K562 (cell line): Measurements from ENCODE around the gene EGR1. TPM values are rescaled to one million over a fixed set of nuclear protein-coding genes. Genes with fewer than 3 reads are reported as not detected.

Experiments
- CTBP1 ChIP-seq: fragments of 450-650 bp; IDR thresholded peaks from 2 replicates; pipeline ENCODE4 v1.6.1; 2016; ENCODE audit warnings: borderline replicate concordance
- FOXK1 ChIP-seq: sonication (generic); formaldehyde crosslinking; IDR thresholded peaks from 2 replicates; pipeline ENCODE4 v1.8.0; 2022; ENCODE audit warnings: missing genetic modification reagents, mild to moderate bottlenecking, borderline replicate concordance
- HMG20B ChIP-seq: fragments of 250-450 bp; sonication (Bioruptor Pico); IDR thresholded peaks from 2 replicates; pipeline ENCODE4 v1.5.0; 2021; ENCODE audit warnings: mild to moderate bottlenecking
- KDM4B ChIP-seq, 2 experiments: fragments of 450-650 bp in 1 of 2; sonication (generic) in 1 of 2; IDR thresholded peaks; 2 replicates each; pipeline ENCODE4 v1.6.1; 2016 to 2017; ENCODE audit warnings: borderline replicate concordance in 2 of 2, antibody characterized with exemption in 1 of 2, low read depth in 1 of 2, mild to moderate bottlenecking in 1 of 2
- KDM5B ChIP-seq: fragments of 200-600 bp; sonication (generic); IDR thresholded peaks from 2 replicates; pipeline ENCODE4 v1.6.1; 2012; ENCODE audit warnings: low read depth, mild to moderate bottlenecking, moderate library complexity, low read length, control low read depth, inconsistent platforms; ENCODE audit not compliant: insufficient replicate concordance
- MCM5 ChIP-seq: fragments of 450-650 bp; IDR thresholded peaks from 2 replicates; pipeline ENCODE4 v1.6.1; 2016; ENCODE audit warnings: low read depth
- NBN ChIP-seq: fragments of 450-650 bp; IDR thresholded peaks from 2 replicates; pipeline ENCODE4 v1.6.1; 2016; ENCODE audit warnings: low read depth, mild to moderate bottlenecking
- NELFE ChIP-seq: IDR thresholded peaks from 2 replicates; pipeline ENCODE4 v1.6.1; 2011; ENCODE audit warnings: mild to moderate bottlenecking; ENCODE audit not compliant: insufficient read depth, insufficient read length
- RBFOX2 ChIP-seq: fragments of 200-400 bp; formaldehyde crosslinking; IDR thresholded peaks from 2 replicates; pipeline ENCODE4 v1.6.1; 2017; ENCODE audit warnings: low read depth, mild to moderate bottlenecking, low read length, moderate library complexity
- SMAD2 ChIP-seq: fragments of 150-350 bp; IDR thresholded peaks from 2 replicates; pipeline ENCODE4 v1.6.1; 2014; ENCODE audit warnings: low read depth, mild to moderate bottlenecking, low read length
- SREBF1 ChIP-seq: fragments of 150-350 bp; IDR thresholded peaks from 2 replicates; pipeline ENCODE4 v1.6.1; 2014; ENCODE audit warnings: antibody characterized with exemption, low read depth, low read length, borderline replicate concordance
- TARDBP ChIP-seq: fragments of 450-650 bp; IDR thresholded peaks from 2 replicates; pipeline ENCODE4 v1.6.1; 2016
- TEAD1 ChIP-seq, 2 experiments: fragments of 450-650 bp in 1 of 2; sonication (generic) in 1 of 2; formaldehyde crosslinking; IDR thresholded peaks; 2 replicates each; pipeline versions ENCODE4 v1.4.0 to v1.8.0; 2020 to 2022; ENCODE audit warnings: mild to moderate bottlenecking in 2 of 2, missing genetic modification reagents in 1 of 2
- TOE1 ChIP-seq, 2 experiments: fragments of 450-650 bp in 1 of 2; sonication (generic) in 1 of 2; formaldehyde crosslinking in 1 of 2; IDR thresholded peaks; 2 replicates each; pipeline versions ENCODE4 v1.7.1 to v1.8.0; 2016 to 2022; ENCODE audit warnings: borderline replicate concordance in 2 of 2, mild to moderate bottlenecking in 2 of 2, antibody characterized with exemption in 1 of 2, inconsistent platforms in 1 of 2, low read depth in 1 of 2, missing genetic modification reagents in 1 of 2, moderate library complexity in 1 of 2
- ZBTB7A ChIP-seq: IDR thresholded peaks from 2 replicates; pipeline ENCODE4 v1.6.1; 2011; ENCODE audit warnings: low read depth, mild to moderate bottlenecking, low read length, moderate library complexity, borderline replicate concordance; ENCODE audit not compliant: control insufficient read depth
- ZKSCAN3 ChIP-seq: fragments of 250-450 bp; sonication (Bioruptor Pico); IDR thresholded peaks from 2 replicates; pipeline ENCODE4 v1.4.0; 2020
- ZNF408 ChIP-seq: fragments of 250-450 bp; sonication (Bioruptor Pico); IDR thresholded peaks from 2 replicates; pipeline ENCODE4 v1.4.0; 2020; ENCODE audit warnings: low read depth, mild to moderate bottlenecking, moderate library complexity
- polyA plus RNA-seq, 8 experiments: library from polyadenylated mRNA; depleted of rRNA in 4 of 8; stranded (reverse) in 5 of 8; unstranded in 3 of 8; fragments of >200 nt; fragmentation: Nextera tagmentation in 2 of 8; fragmentation: Illumina TruSeq in 1 of 8; extraction: Ambion mirVana in 2 of 8; extraction: Trizol in 1 of 8; gene quantifications; 2 replicates each; pipeline versions ENCODE4 v1.2.1 to v1.2.3, GENCODE V29; 2011 to 2014; ENCODE audit warnings: inconsistent platforms in 1 of 8, missing spikeins in 1 of 8
- total RNA-seq, 7 experiments: library from RNA; depleted of rRNA in 6 of 7; stranded (reverse); fragments of >200 nt in 6 of 7; fragmentation: Illumina TruSeq in 2 of 7; extraction: Trizol in 2 of 7; gene quantifications; 2 replicates each; pipeline versions ENCODE4 v1.2.1 to v1.2.3, GENCODE V29; 2011 to 2021; ENCODE audit warnings: low replicate concordance in 1 of 7
- TF ChIP-seq, protein P1 (sequence below): sonication (generic); formaldehyde crosslinking; IDR thresholded peaks from 2 replicates; pipeline ENCODE4 v1.8.0; 2023; ENCODE audit warnings: mild to moderate bottlenecking, missing genetic modification reagents
- TF ChIP-seq, protein P2 (sequence below): sonication (generic); formaldehyde crosslinking; IDR thresholded peaks from 2 replicates; pipeline ENCODE4 v1.8.1; 2023; ENCODE audit warnings: mild to moderate bottlenecking, missing genetic modification reagents

The EGR1 gene
- total and polyA plus RNA-seq, 9 of the 15 experiments (the other 6 are each of a cell fraction or from before 2014, with no cell fraction given), result 1.3 to 132 (median 21.5) TPM

DNA sequence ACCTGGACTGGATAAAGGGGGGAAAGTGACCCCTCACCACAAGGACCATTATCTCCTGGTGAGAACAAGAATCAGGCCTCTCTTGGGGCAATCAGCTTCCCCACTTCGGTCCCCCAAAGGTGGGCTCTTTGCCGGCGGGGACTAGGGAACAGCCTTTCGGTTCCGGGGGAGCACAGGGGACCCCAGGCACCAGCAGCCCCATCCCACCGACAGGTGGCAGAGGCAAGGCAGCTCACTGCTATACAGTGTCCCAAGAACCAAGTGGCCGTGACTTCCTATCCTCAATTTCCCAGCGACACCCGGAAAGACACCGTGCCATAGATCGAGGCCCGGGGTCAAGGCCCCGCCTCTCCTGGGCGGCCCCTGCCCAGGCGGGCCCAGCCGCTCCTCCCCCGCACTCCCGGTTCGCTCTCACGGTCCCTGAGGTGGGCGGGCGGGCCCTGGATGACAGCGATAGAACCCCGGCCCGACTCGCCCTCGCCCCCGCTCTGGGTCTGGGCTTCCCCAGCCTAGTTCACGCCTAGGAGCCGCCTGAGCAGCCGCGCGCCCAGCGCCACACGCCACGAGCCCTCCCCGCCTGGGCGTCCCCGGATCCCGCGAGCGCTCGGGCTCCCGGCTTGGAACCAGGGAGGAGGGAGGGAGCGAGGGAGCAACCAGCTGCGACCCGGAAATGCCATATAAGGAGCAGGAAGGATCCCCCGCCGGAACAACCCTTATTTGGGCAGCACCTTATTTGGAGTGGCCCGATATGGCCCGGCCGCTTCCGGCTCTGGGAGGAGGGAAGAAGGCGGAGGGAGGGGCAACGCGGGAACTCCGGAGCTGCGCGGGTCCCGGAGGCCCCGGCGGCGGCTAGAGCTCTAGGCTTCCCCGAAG lies 655 bp upstream of the EGR1 start (continued):
- 0 out of 2 replicates have a peak, but pooled peaks have one; percentile 33 for TF ChIP-seq SREBF1
- TF ChIP-seq MCM5, result no peak
- TF ChIP-seq HMG20B (CRISPR knock-in tag), result no peak
- 0 out of 2 replicates have a peak, but pooled peaks have one; percentile 46 for TF ChIP-seq FOXK1
- no peak for TF ChIP-seq TARDBP
- TF ChIP-seq SMAD2, result no peak
- TF ChIP-seq NELFE, result no peak
- TF ChIP-seq ZBTB7A, result peak; percentile 93; the same call in 1 of the 2 replicates
- TF ChIP-seq, protein P1, sequence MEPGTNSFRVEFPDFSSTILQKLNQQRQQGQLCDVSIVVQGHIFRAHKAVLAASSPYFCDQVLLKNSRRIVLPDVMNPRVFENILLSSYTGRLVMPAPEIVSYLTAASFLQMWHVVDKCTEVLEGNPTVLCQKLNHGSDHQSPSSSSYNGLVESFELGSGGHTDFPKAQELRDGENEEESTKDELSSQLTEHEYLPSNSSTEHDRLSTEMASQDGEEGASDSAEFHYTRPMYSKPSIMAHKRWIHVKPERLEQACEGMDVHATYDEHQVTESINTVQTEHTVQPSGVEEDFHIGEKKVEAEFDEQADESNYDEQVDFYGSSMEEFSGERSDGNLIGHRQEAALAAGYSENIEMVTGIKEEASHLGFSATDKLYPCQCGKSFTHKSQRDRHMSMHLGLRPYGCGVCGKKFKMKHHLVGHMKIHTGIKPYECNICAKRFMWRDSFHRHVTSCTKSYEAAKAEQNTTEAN (CRISPR knock-in tag), result no peak
- peak; percentile 35; the same call in 1 of the 2 replicates for TF ChIP-seq NBN
- TF ChIP-seq, protein P2, sequence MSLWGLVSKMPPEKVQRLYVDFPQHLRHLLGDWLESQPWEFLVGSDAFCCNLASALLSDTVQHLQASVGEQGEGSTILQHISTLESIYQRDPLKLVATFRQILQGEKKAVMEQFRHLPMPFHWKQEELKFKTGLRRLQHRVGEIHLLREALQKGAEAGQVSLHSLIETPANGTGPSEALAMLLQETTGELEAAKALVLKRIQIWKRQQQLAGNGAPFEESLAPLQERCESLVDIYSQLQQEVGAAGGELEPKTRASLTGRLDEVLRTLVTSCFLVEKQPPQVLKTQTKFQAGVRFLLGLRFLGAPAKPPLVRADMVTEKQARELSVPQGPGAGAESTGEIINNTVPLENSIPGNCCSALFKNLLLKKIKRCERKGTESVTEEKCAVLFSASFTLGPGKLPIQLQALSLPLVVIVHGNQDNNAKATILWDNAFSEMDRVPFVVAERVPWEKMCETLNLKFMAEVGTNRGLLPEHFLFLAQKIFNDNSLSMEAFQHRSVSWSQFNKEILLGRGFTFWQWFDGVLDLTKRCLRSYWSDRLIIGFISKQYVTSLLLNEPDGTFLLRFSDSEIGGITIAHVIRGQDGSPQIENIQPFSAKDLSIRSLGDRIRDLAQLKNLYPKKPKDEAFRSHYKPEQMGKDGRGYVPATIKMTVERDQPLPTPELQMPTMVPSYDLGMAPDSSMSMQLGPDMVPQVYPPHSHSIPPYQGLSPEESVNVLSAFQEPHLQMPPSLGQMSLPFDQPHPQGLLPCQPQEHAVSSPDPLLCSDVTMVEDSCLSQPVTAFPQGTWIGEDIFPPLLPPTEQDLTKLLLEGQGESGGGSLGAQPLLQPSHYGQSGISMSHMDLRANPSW (CRISPR knock-in tag), result 0 out of 2 replicates have a peak, but pooled peaks have one; percentile 47
- no peak for TF ChIP-seq ZKSCAN3 (CRISPR knock-in tag)
- no peak for TF ChIP-seq ZNF408 (CRISPR knock-in tag)
- peak in 1 of 2 experiments; percentile 79; a peak in 1 of 4 replicates for TF ChIP-seq TEAD1 (CRISPR knock-in tag; IDR thresholded peaks at IDR 0.05)
- TF ChIP-seq KDM5B, result no peak
- TF ChIP-seq KDM4B (IDR thresholded peaks at IDR 0.05; ENCODE audit: borderline replicate concordance in 2 of 2, low read depth in 1 of 2), result no peak
- TF ChIP-seq CTBP1, result peak; percentile 78
- TF ChIP-seq RBFOX2, result peak; percentile 79
- TF ChIP-seq TOE1 (IDR thresholded peaks at IDR 0.05; ENCODE audit: borderline replicate concordance), result no peak
- TF ChIP-seq TOE1 (CRISPR knock-in tag; IDR thresholded peaks at IDR 0.05; ENCODE audit: borderline replicate concordance, low read depth), result no peak
